SK-N-MC (cell line): ENCODE data around the gene TEKT4.
"Not testable (repeated sequence)": the region's sequence is repeated elsewhere in the genome, so short reads cannot be mapped to it uniquely, and the experiment has no call there.

ENCODE experiments used
- EZH2 ChIP-seq: fragments of 200-600 bp; sonication (generic); IDR thresholded peaks from one replicate; pipeline ENCODE4 v1.6.1; 2017; ENCODE audit warnings: antibody characterized with exemption
- FOXP2 ChIP-seq: optimal IDR thresholded peaks from 2 replicates; pipeline ENCODE3; 2011; ENCODE audit warnings: mild to moderate bottlenecking, moderate library complexity; ENCODE audit not compliant: insufficient read depth; ENCODE audit errors: extremely low read length, control extremely low read depth
- POLR2AphosphoS5 ChIP-seq: IDR thresholded peaks from 2 replicates; pipeline ENCODE4 v1.6.1; 2012; ENCODE audit warnings: mild to moderate bottlenecking, low read depth, low read length, borderline replicate concordance

- not testable (repeated sequence) for TF ChIP-seq POLR2AphosphoS5, EZH2, FOXP2
Observed at GRCh38 chr2:94858163-94858888, 12.9 kb upstream of the TEKT4 start.
